ENCODE data around the gene SH3TC2. TPM values are rescaled to one million over a fixed set of nuclear protein-coding genes. Genes with fewer than 3 reads are reported as not detected.
A peak's percentile ranks its signal among the peaks of the same experiment; 100 is the strongest.

SH3TC2 gene
- total RNA-seq, 1 donor from 2014 or later: 1.4 TPM

GRCh38 chr5:148968311-148968710 is 94.6 kb downstream of the SH3TC2 start:
- H3K27me3 ChIP-seq: no peaks in the 10 kb centered on the region
- peaks cover 27% of the 10 kb centered on the region for H3K4me1 ChIP-seq
- DNase-seq: no peak
- TF ChIP-seq CTCF (IDR thresholded peaks at IDR 0.05): no peak
- no peaks in the 10 kb centered on the region for H3K9me3 ChIP-seq
- H3K36me3 ChIP-seq: no peaks in the 10 kb centered on the region
- no peak for ATAC-seq
- no peak overlapping the region for H3K27ac ChIP-seq
- intact Hi-C loops (cut with DNase I): no loop called here
- no peak overlapping the region for H3K4me3 ChIP-seq

DNA sequence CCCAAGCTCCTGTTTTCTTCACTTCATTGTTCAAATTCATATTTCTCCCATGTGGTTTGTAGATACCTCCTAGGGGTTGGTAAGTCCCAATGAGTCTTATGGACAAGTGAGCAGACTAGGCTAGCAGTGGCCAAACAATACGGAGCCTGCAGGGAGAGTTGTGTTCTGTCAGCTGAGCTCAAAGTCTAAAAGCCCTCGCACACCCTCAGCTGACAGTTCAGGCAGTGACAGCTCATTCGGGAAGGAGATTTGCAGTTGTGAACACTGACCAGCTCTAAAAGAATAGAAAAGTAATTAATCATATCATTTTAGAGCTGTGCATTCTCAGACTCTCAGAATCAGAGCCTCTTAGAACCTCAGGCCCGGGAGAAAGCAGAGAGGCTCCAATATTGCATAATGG is 95.1 kb downstream of the SH3TC2 start:
- H3K27ac ChIP-seq: peak overlapping the region; percentile 19
- H3K27me3 ChIP-seq: no peaks in the 10 kb centered on the region
- intact Hi-C loops (cut with DNase I): no loop called here
- ATAC-seq (no peak), DNase-seq (no peak)
- no peaks in the 10 kb centered on the region for H3K9me3 ChIP-seq
- no peak for TF ChIP-seq CTCF (IDR thresholded peaks at IDR 0.05)
- no peak overlapping the region for H3K4me3 ChIP-seq
- no peaks in the 10 kb centered on the region for H3K36me3 ChIP-seq
- peaks cover 22% of the 10 kb centered on the region for H3K4me1 ChIP-seq

DNA sequence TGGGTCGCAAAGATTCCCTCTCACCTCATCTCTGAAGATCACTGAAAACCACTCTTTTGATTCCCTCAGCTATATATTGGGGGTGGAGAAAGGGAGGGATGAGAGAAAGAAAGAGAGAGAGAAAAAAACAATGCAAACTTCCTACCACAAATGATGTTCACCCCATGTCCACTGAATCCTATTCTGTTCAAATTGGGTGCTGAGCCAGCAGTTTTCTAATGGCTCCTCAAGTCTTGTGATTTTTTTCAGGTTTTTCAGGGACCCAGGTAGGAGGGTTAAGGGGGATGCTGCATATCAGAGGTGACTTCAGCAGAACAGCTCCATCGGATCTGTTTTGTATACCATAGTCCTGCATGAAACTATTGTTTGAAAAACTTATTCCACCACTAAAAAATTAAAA is 95.9 kb downstream of the SH3TC2 start:
- no peaks in the 10 kb centered on the region for H3K36me3 ChIP-seq
- no peaks in the 10 kb centered on the region for H3K9me3 ChIP-seq
- ATAC-seq (no peak), DNase-seq (no peak)
- H3K4me1 ChIP-seq: peaks cover 16% of the 10 kb centered on the region
- no peak for TF ChIP-seq CTCF (IDR thresholded peaks at IDR 0.05)
- intact Hi-C loops (cut with DNase I): no loop called here
- H3K27ac ChIP-seq: peak overlapping the region; percentile 85
- no peak overlapping the region for H3K4me3 ChIP-seq
- H3K27me3 ChIP-seq: no peaks in the 10 kb centered on the region

GRCh38 chr5:148966348-148966747 is 96.5 kb downstream of the SH3TC2 start:
- Histone ChIP-seq H3K9me3 (no peaks in the 10 kb centered on the region), H3K27ac (peak overlapping the region; percentile 85), H3K4me3 (no peak overlapping the region), H3K36me3 (no peaks in the 10 kb centered on the region), H3K4me1 (peaks cover 16% of the 10 kb centered on the region), H3K27me3 (no peaks in the 10 kb centered on the region)
- peak; percentile 78 for DNase-seq
- intact Hi-C loops (cut with DNase I): no loop called here
- ATAC-seq: peak; percentile 84
- no peak for TF ChIP-seq CTCF (IDR thresholded peaks at IDR 0.05)

GRCh38 chr5:148965511-148966265 is 97.2 kb downstream of the SH3TC2 start:
- no peak for TF ChIP-seq CTCF (IDR thresholded peaks at IDR 0.05)
- peak overlapping the region; percentile 85 for H3K27ac ChIP-seq
- intact Hi-C loops (cut with DNase I): no loop called here
- no peaks in the 10 kb centered on the region for H3K27me3 ChIP-seq
- H3K9me3 ChIP-seq: no peaks in the 10 kb centered on the region
- no peak overlapping the region for H3K4me3 ChIP-seq
- DNase-seq: peak; percentile 87
- H3K36me3 ChIP-seq: no peaks in the 10 kb centered on the region
- H3K4me1 ChIP-seq: peaks cover 14% of the 10 kb centered on the region
- peak; percentile 89 for ATAC-seq

Data from upper lobe of right lung (tissue), 1 donor.